RWPE1 (cell line): ENCODE data around the gene DIDO1.

Source experiments
- CTCF ChIA-PET: fragments of 350-600 bp; sonication (Branson Sonifier 250); formaldehyde crosslinking; extraction: SDS; loops from one replicate; lab custom pipeline; 2021; lab: Yijun Ruan, JAX
- POLR2A ChIA-PET: fragments of 400-600 bp; formaldehyde crosslinking; extraction: SDS; loops from one replicate; lab custom pipeline; 2020; ENCODE audit warnings: antibody characterized with exemption; ENCODE audit not compliant: low non-redundant PET; lab: Yijun Ruan, JAX
- DNase-seq: peaks from one replicate; pipeline ENCODE4 v3.0.0; 2012; ENCODE audit warnings: low spot score
- H3K27ac ChIP-seq: fragments of 450-650 bp; 2 replicates; pipeline ENCODE4 v1.5.1; 2017
- TF ChIP-seq, protein P1 (sequence below): fragments of 450-650 bp; conservative IDR thresholded peaks from 2 replicates; pipeline ENCODE4 v1.5.1; 2017; ENCODE audit warnings: low read depth, mild to moderate bottlenecking

The DIDO1 gene

GRCh38 chr20:62910777-62911497, 15.4 kb downstream of the DIDO1 start:
- DNase-seq = no peak
- ChIA-PET POLR2A (no interaction called here), CTCF (interaction anchor here (0.6 to 1.5 kb wide), 3 partner anchors 10 to 567 kb away, joined by 3 to 6 read pairs (median 3); no protein-coding TSS in a partner anchor)
- H3K27ac ChIP-seq = peak overlapping the region; percentile 55; the same call in 1 of the 2 replicates
- TF ChIP-seq, protein P1, sequence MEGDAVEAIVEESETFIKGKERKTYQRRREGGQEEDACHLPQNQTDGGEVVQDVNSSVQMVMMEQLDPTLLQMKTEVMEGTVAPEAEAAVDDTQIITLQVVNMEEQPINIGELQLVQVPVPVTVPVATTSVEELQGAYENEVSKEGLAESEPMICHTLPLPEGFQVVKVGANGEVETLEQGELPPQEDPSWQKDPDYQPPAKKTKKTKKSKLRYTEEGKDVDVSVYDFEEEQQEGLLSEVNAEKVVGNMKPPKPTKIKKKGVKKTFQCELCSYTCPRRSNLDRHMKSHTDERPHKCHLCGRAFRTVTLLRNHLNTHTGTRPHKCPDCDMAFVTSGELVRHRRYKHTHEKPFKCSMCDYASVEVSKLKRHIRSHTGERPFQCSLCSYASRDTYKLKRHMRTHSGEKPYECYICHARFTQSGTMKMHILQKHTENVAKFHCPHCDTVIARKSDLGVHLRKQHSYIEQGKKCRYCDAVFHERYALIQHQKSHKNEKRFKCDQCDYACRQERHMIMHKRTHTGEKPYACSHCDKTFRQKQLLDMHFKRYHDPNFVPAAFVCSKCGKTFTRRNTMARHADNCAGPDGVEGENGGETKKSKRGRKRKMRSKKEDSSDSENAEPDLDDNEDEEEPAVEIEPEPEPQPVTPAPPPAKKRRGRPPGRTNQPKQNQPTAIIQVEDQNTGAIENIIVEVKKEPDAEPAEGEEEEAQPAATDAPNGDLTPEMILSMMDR = no peak

DNA sequence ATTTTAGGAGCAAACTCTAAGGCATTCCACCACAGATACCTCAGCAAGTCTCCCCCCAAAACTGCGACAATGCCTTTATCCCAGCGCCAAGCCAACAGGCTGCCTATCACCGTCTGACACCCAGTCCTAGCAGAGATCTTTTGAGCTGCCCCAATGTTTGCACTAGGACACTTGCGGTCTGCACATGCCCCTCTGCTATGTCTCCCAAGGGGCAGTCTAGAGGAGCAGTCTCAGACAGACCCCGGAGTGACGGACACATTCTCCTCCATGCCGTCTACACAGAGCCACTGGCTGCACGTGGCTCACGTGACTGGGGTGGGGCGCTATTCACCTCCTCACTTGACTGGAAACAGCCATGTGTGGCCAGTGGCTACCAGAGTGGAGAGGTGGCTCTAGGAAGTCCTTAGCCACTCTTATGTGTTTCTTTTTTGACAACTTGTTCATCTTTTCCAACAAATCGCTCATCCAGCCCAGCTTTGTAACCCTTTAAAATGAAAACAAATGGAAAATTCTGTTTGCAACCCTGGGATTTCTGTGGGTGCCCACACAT, 16.0 kb downstream of the DIDO1 start:
- H3K27ac ChIP-seq = peak overlapping the region; percentile 55; the same call in 1 of the 2 replicates
- POLR2A ChIA-PET = no interaction called here
- CTCF ChIA-PET = interaction anchor here (0.6 to 2.4 kb wide), 2 partner anchors 11 to 567 kb away, joined by 3 to 9 read pairs; no protein-coding TSS in a partner anchor
- DNase-seq = no peak
- TF ChIP-seq, protein P1 = no peak

DNA sequence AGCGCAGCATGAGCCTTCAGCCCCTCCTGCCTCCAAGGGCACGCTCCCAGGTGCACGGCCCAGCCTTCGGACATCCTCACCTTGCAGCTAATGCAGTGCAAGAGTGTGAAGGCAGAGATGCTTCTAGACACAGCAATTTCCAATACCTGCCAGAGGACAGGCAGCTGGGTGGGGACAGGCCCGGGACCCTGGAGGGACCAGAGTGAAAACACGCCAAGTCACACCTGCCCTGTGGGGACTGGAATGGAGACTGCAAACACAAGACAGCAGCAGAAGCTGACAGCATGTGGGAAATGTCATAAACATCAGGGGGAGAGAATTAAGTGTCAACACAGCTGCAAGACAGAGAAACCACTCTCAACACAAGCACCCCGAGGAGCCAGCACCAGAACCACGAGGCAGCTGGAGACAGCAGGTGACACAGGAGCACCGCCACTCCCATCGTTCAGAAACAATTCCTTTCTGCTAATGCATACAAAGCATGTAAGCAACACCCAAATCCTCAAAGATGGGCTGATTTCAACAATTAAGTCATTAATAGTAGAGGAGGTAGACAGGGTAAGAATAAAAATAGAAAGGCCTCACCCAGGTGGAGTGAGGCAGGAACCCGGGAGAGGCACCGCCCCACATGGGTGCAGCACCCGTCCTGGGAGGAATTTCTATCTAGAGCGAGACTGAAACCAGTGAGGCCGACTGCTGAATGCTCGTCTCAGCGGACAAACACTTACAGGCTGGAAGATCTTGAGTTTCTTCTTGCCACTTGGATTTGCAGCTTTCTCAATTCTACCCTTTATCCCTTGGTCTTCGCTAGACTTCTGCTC, 17.1 kb downstream of the DIDO1 start:
- TF ChIP-seq, protein P1 = no peak
- no peak for DNase-seq
- ChIA-PET POLR2A (no interaction called here), CTCF (interaction anchor here (0.5 to 2.4 kb wide), 3 partner anchors 8 to 12 kb away, joined by 3 to 9 read pairs (median 3); no protein-coding TSS in a partner anchor)
- peak overlapping the region; percentile 14 for H3K27ac ChIP-seq

DNA sequence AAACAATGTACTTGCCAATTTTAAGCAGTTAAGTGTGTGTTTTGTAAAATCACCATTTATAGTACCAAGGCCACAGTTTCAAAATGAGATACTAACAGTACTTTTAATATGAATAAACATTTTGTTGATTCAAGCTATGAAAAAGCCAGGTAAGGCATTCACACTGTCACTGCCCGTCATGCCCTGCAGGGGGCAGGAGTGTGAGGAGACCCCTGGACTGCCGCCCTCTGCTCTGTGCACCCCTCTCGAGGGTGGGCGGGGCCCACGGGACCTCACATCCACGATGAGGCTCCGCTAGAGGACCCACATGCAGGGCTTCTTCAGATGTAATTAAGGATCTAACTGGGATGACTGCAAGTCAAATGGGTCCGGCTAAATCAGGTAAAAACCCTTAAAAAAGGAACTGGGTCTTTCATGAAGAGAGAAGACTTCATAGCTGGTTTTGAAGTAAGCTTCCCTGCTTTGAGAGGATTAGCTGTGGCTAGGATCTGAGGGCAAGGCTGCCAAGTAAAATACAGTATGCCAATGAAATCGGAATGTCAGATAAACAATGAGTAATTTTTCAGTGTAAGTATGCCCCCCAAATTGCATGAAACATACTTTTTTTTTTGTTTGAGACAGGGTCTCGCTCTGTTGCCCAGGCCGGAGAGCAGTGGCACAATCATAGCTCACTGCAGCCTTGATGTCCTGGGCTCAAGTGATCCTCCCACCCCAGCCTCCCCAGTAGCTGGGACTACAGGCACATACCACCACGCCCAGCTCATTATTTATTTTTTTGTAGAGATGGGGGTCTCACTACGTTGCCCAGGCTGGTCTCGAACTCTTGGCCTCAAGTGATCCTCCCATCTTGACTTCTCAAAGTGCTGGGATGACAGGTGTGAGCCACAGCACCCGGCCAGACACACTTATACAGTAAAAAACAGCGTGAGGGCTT, 18.7 kb downstream of the DIDO1 start:
- H3K27ac ChIP-seq = peak overlapping the region; percentile 6
- ChIA-PET POLR2A (no interaction called here), CTCF (interaction anchor here (0.5 to 2.4 kb wide), 13 partner anchors 8 to 612 kb away, joined by 3 to 11 read pairs (median 4); no protein-coding TSS in a partner anchor)
- TF ChIP-seq, protein P1 = peak; percentile 70
- DNase-seq = no peak

DNA sequence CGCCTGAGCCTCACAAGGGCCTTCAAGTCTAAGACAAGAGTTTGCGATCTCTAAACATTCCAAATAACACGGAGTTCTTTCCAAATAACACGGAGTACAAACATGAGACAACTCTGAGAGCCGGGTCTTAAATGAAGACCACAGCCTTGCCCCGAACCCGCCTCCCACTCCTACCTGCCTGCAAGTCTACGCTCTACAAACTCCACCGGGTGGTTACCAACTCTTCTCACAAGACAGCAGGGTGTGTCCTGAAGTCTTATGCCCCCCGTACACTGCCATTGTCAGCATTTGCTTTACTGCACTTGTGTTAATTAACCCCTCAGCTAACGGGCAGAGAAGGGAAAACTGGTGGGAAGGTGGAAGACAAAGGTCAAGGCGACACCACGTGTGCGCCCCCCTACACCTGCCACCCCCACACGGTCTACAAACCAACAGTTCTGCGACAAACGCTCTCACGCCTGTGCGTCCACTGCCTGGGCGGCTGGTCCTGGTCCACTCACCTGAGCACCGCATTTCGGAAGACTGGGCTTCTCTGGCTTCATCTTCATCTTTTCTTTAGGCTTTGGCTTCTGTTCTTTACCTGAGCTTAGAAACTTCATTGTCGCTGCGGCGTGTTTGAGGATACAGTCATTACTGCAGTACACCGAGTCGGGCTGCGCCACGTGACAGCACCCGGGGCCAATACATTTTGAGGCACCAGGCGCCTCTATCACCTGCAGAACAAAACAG, 19.5 kb downstream of the DIDO1 start:
- no peak overlapping the region for H3K27ac ChIP-seq
- TF ChIP-seq, protein P1 = no peak
- DNase-seq = no peak
- POLR2A ChIA-PET = no interaction called here
- CTCF ChIA-PET = interaction anchor here (0.5 to 1.6 kb wide), 6 partner anchors 9 to 404 kb away, joined by 3 to 4 read pairs (median 3); no protein-coding TSS in a partner anchor
